GM19193 (cell line): ENCODE measurements around the gene ARHGAP20.

Source experiments
- POLR2A ChIP-seq: IDR thresholded peaks from 4 replicates; pipeline ENCODE4 v1.6.1; 2011; ENCODE audit not compliant: insufficient read depth, insufficient read length; ENCODE audit errors: extremely low read depth

The ARHGAP20 gene

GRCh38 chr11:110711776-110712658, at the start of gene ARHGAP20:
TSS of gene ARHGAP20 (minus strand) at chr11:110712437. CDS start at chr11:110712231, 206 bp downstream.
- TF ChIP-seq POLR2A, result no peak

- no peak for TF ChIP-seq POLR2A
Observed at GRCh38 chr11:110761991-110762390, 49.8 kb upstream of the ARHGAP20 start.

GRCh38 chr11:110761131-110761530, 48.9 kb upstream of the ARHGAP20 start:
- no peak for TF ChIP-seq POLR2A

GRCh38 chr11:110759972-110760381, 47.7 kb upstream of the ARHGAP20 start:
- no peak for TF ChIP-seq POLR2A

- no peak for TF ChIP-seq POLR2A
Observed at GRCh38 chr11:110757962-110758755, 45.9 kb upstream of the ARHGAP20 start.

- TF ChIP-seq POLR2A, result no peak
Observed at GRCh38 chr11:110757066-110757465, 44.8 kb upstream of the ARHGAP20 start.

- no peak for TF ChIP-seq POLR2A
Observed at GRCh38 chr11:110755941-110756340, 43.7 kb upstream of the ARHGAP20 start.

- no peak for TF ChIP-seq POLR2A
Observed at GRCh38 chr11:110752890-110753289, 40.7 kb upstream of the ARHGAP20 start.

GRCh38 chr11:110750100-110750499, 37.9 kb upstream of the ARHGAP20 start:
- TF ChIP-seq POLR2A, result no peak

GRCh38 chr11:110747531-110747930, 35.3 kb upstream of the ARHGAP20 start:
- no peak for TF ChIP-seq POLR2A

GRCh38 chr11:110738641-110739040, 26.4 kb upstream of the ARHGAP20 start:
- TF ChIP-seq POLR2A, result no peak

- TF ChIP-seq POLR2A, result no peak
Observed at GRCh38 chr11:110737593-110737992, 25.4 kb upstream of the ARHGAP20 start.

GRCh38 chr11:110736171-110736553, 23.9 kb upstream of the ARHGAP20 start:
- TF ChIP-seq POLR2A, result no peak

GRCh38 chr11:110735455-110736170, 23.4 kb upstream of the ARHGAP20 start:
- no peak for TF ChIP-seq POLR2A

GRCh38 chr11:110734790-110735189, 22.6 kb upstream of the ARHGAP20 start:
- TF ChIP-seq POLR2A, result no peak

GRCh38 chr11:110730773-110731172, 18.5 kb upstream of the ARHGAP20 start:
- TF ChIP-seq POLR2A, result no peak

- TF ChIP-seq POLR2A, result no peak
Observed at GRCh38 chr11:110728883-110729282, 16.6 kb upstream of the ARHGAP20 start.
